ENCODE data around the gene CWC27. TPM values are rescaled to one million over a fixed set of nuclear protein-coding genes. Genes with fewer than 3 reads are reported as not detected.

CWC27 gene
- total RNA-seq, 2 donors from 2014 or later: 10.9 to 14.0 TPM

- H3K27me3 ChIP-seq: no peaks in the 10 kb centered on the region
- H3K9me3 ChIP-seq: no peaks in the 10 kb centered on the region
- TF ChIP-seq POLR2A (IDR thresholded peaks at IDR 0.05) (no peak), CTCF (IDR thresholded peaks at IDR 0.05) (no peak)
- intact Hi-C loops (cut with DNase I): no loop called here
- H3K4me3 ChIP-seq: no peak overlapping the region
- H3K27ac ChIP-seq: no peak overlapping the region
- ATAC-seq: no peak
- no peaks in the 10 kb centered on the region for H3K36me3 ChIP-seq (replicated peaks in 1 of 2; ENCODE audit: insufficient read depth in 1 of 2, low read depth in 2 of 2)
- DNase-seq: no peak
- no peaks in the 10 kb centered on the region for H3K4me1 ChIP-seq
Observed at GRCh38 chr5:64874753-64875152, 106.0 kb downstream of the CWC27 start.

- DNase-seq (no peak), ATAC-seq (no peak)
- Histone ChIP-seq H3K27ac (no peak overlapping the region), H3K9me3 (no peaks in the 10 kb centered on the region), H3K4me3 (no peak overlapping the region), H3K4me1 (no peaks in the 10 kb centered on the region), H3K27me3 (no peaks in the 10 kb centered on the region), H3K36me3 (replicated peaks in 1 of 2; ENCODE audit: insufficient read depth in 1 of 2, low read depth in 2 of 2) (no peaks in the 10 kb centered on the region)
- TF ChIP-seq POLR2A (IDR thresholded peaks at IDR 0.05) (no peak), CTCF (IDR thresholded peaks at IDR 0.05) (no peak)
- 23 to 27% methylated on average over 1 of the region's 1 CpG for WGBS, 2 donors
- intact Hi-C loops (cut with DNase I): no loop called here
Observed at GRCh38 chr5:64876203-64876602, 107.5 kb downstream of the CWC27 start.

GRCh38 chr5:64880821-64881220 lies 112.1 kb downstream of the CWC27 start:
- Histone ChIP-seq H3K27me3 (no peaks in the 10 kb centered on the region), H3K36me3 (replicated peaks in 1 of 2; ENCODE audit: insufficient read depth in 1 of 2, low read depth in 2 of 2) (no peaks in the 10 kb centered on the region), H3K9me3 (no peaks in the 10 kb centered on the region), H3K4me3 (no peak overlapping the region), H3K27ac (no peak overlapping the region), H3K4me1 (no peaks in the 10 kb centered on the region)
- no peak for TF ChIP-seq POLR2A (IDR thresholded peaks at IDR 0.05)
- TF ChIP-seq CTCF (IDR thresholded peaks at IDR 0.05): no peak
- intact Hi-C loops (cut with DNase I): no loop called here
- DNase-seq: no peak
- WGBS, 2 donors: 84 to 96% methylated on average over 1 of the region's 1 CpG
- no peak for ATAC-seq

- no peak overlapping the region for H3K27ac ChIP-seq
- no peaks in the 10 kb centered on the region for H3K36me3 ChIP-seq (replicated peaks in 1 of 2; ENCODE audit: insufficient read depth in 1 of 2, low read depth in 2 of 2)
- DNase-seq (no peak), ATAC-seq (no peak)
- intact Hi-C loops (cut with DNase I): no loop called here
- H3K27me3 ChIP-seq: no peaks in the 10 kb centered on the region
- H3K9me3 ChIP-seq: no peaks in the 10 kb centered on the region
- no peaks in the 10 kb centered on the region for H3K4me1 ChIP-seq
- WGBS, 2 donors: 95% methylated on average over 1 of the region's 1 CpG
- H3K4me3 ChIP-seq: no peak overlapping the region
- no peak for TF ChIP-seq POLR2A (IDR thresholded peaks at IDR 0.05)
- no peak for TF ChIP-seq CTCF (IDR thresholded peaks at IDR 0.05)
Observed at GRCh38 chr5:64883912-64884311, 115.2 kb downstream of the CWC27 start.

- H3K27me3 ChIP-seq: no peaks in the 10 kb centered on the region
- no peaks in the 10 kb centered on the region for H3K4me1 ChIP-seq
- no peaks in the 10 kb centered on the region for H3K9me3 ChIP-seq
- H3K36me3 ChIP-seq (replicated peaks in 1 of 2; ENCODE audit: insufficient read depth in 1 of 2, low read depth in 2 of 2): no peaks in the 10 kb centered on the region
- DNase-seq: no peak
- WGBS, 2 donors: 96 to 97% methylated on average over 1 of the region's 1 CpG
- no peak overlapping the region for H3K27ac ChIP-seq
- H3K4me3 ChIP-seq: no peak overlapping the region
- intact Hi-C loops (cut with DNase I): no loop called here
- no peak for TF ChIP-seq CTCF (IDR thresholded peaks at IDR 0.05)
- TF ChIP-seq POLR2A (IDR thresholded peaks at IDR 0.05): no peak
- ATAC-seq: no peak
Observed at GRCh38 chr5:64884541-64884940, 115.8 kb downstream of the CWC27 start.

Data from body of pancreas (tissue), 4 donors.